Activated T-cell treated with anti-CD3 and anti-CD28 coated beads for 4 hours (primary cell): ENCODE measurements around the gene TMEM106C.

Source experiments
- DNase-seq: peaks from one replicate; pipeline ENCODE4 v3.0.0-alpha.2; 2020

Gene TMEM106C

DNA sequence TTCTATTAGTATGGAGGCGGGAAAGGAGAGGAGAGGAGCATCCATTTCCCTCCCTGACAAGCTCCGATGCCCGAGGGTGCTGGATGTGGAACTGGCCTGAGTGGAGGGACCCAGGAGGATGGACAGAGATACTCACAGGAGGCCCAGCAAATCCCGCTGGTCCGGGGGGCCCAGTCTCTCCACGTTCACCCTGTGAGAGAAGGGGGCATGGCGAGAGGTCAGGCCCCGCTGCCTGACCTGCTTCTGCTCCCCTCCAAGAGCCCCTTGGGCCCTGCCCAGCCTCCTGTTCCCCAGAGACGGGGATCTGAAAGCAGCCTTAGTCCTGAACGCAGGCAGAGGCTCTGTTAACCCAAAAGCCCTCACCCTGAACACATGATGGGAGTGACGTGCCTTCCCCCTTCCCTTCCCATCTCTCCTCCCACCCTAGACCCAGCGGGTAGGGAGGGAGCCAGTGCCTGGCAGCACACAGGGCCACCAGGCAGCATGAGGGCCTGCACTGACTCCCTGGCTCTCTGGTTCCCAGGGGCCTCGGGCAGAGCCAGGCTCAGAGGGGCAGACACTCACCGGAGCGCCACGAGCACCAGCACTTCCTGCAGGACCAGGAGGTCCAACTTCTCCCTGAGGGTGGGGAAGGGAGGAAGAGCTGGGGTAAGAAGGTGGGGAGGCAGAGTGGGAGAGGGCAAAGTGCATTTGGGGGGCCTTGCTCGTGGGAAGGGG lies 17.5 kb downstream of the TMEM106C start:
- no peak for DNase-seq

DNA sequence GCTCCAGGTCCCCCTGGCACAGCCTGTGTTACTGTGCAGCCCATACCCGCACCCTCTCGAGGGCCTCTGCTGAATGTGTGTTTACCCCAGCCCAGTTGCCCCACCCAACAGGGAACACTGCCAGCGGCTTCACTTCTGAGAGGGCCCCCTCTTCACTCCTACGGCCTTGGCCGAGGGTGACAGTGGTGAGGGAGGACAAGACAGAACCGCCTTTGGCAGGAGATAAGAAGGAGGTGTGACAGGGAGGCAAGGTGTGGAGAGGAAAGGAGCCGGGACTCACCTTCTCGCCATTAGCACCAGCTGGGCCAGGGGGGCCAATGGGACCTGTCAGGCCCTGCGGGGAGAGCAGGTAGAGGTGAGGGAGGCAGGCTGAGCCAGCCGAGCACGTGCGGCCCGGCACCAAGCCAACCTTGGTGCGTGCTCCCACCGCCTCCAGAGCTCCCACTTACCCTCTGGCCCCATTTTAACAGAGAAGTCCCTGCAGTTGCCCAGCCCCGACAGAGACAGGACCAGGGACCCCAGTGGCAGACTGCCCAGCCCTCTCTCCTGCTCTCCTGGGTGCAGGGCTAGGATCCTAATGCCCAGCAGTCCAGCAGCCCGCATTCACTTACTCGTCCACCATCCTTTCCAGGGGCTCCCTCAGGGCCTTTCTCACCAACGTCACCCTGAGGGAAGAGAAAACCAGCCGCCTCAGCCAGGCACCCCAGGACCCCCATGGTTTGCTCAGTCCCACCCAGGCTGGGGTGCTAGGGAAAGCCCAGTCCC lies 18.3 kb downstream of the TMEM106C start:
- no peak for DNase-seq

DNA sequence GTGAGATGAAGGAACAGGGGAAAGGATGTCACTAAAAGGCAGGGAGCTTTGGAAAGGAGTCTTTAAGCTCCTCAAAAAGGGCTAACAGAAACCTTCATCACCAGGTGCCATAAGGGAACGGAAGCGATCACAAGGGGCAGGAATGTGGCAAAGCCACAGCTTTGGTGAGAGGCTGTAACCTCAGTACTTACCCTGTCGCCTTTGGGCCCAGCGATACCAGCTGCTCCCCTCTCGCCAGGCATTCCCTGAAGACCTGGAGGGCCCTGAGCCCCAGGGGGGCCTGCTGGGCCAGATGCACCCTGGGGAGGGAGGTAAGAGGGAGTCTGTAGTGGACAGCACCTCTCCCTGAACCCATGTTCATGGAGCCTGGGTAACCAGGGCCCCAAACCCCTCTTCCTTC lies 18.9 kb downstream of the TMEM106C start:
- DNase-seq: no peak

DNA sequence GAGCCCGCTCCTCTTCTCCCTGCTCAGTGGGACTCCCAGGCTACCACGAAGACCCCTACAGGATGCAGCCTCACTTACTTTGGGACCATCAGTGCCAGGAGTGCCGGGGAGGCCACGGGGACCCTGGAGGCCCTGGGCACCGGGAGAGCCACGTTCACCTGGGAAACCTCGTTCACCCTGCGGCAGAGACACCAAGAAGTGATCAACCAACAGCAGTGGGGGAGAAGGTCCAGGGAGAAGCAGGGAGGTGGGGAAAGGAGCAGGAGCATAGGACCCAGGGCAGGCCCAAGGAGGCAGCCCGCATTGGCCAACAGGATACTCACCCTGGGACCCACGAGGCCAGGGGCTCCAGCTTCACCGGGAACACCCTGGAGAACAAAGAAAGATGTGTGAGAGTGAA lies 19.4 kb downstream of the TMEM106C start:
- no peak for DNase-seq

DNA sequence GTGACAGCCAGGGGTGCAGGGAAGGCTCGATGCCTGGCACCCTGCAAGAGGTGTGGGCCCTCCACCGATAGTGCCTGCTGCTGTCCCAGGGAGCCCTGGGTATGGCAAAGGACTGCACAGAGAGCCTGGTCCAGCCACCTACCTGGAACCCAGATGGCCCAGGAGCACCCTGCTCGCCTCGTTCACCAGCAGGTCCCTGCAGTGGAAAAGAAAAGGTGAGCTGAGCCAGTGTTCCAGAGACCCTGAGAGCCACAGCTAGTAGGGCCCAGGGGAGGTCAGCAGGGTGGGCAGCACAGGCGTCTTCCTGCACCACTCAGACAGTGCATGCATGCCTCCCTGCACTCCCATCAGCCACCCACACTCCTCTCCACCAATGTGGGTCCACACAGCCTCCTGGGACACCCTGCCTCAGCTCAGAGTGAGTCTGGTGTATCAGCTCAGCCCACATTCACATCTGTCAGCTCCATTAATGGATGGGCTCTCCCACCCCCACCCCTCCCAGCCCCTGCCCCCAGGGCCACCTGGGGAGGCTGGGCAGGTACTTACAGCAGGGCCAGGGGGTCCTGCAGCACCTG lies 20.2 kb downstream of the TMEM106C start:
- no peak for DNase-seq

DNA sequence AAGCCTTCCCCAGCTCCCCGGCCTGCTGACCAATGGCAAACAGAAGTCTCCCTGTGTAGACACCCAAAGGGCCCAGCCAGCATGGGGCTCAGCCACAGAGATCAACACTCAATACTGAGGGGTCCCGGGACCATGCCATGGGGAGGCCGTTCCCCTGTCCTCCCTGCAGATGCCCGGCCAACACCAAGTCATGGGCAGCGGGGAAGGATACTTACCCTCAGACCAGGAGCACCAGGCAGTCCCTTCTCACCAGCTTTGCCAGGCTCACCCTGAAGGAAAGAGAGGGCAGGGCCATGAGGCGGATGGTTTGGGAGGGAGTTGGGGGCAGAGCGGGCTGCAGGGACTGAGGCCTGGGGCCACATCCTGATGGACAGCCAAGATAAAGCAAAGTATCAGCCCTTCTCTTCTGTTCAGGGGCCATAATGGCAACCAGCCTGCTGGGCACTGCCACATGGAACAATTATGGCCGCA lies 21.0 kb downstream of the TMEM106C start:
- DNase-seq: no peak

DNA sequence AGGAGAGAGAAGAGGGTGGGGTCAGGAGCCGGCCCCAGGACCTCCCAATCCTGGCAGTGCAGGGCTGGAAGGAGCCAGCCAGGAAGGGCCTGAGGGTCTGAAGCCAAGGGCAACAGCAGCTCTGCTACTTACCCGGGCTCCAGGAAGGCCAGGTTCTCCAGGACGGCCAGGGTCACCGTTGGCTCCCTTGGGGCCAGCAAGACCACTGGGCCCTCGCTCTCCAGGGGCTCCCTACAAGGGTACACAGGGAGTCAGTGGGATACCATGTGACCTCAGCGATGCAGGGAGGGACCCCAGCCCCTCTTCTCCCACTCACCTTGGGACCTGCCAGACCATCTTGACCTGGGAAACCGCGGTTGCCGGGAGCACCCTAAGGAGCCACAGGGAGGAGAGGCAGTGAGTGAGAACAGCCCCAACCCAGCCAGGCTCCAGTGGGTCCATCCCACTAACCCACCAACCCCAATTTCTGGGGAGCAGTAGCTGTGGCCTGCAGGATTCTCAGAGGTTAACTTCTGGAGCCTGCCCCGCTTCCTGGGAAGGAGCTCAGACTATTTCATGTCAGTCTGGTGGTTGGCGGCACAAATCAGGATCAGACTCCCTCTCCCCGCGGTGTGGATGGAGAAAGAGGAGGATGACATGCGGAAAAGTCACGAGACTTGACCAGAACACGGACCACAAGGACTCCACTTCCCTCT lies 22.3 kb downstream of the TMEM106C start:
- DNase-seq: no peak

DNA sequence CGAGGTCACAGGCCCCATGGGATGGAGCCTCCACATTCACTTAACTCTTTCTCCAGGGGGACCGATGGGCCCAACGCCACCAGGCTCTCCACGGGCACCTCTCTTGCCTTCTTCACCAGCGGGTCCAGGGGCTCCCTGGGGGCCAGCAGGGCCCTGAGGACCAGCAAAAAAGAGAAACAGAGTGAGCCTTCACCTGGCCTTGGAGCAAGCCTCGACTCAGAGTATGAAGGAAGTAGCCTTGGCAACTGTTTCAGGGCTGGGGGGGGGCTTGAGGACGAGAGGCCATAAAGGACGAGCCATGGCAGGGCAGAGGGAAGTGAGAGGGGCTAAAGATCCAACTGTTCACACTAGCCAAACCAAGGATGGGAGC lies 22.9 kb downstream of the TMEM106C start:
- DNase-seq: no peak

DNA sequence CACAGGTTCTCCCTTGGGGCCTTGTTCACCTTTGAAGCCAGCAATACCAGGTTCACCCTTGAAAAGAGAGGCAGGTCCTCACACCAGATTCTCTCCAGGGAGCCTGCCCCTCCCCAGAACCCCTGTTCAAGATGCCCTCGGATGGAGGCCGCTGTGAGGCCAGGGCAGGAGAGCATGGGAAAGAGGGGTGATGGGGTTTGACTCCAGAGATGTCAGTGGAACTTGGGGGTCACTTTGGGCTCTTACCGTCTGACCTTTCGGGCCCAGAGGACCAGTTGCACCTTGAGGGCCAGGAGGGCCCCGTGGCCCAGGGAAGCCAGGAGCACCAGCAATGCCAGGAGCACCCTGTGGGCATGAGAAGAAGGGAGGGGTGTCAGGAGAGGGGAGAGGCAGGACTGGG lies 23.4 kb downstream of the TMEM106C start:
- DNase-seq: no peak

DNA sequence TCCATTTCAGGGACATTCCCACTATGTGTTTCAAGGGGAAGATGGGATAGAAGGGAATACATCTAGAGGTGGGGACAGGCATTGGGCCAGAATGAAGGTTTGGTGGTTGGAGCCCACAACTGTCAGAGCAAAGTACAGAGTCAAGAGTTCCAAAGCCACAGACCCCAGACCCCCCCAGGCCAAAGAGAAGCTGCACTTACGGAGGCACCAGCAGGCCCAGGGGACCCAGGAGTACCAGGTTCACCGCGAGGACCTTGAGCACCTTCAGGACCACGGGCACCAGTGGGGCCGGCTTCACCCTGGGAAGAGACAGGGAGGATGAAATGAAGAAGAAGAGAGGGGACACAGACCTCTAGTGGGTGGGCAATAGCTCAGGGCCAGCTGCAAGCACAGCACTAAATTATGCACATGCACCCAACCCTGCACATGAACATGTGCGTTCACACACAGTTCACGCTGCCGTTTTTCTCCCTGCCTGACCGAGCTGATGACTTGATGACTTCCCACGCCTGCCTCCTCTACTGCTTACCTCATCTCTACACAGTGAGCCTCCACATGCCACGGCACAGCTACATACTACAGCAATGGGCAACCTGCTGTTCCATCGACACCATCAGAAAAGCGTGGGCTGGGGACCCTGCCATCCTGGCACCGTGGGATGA lies 24.1 kb downstream of the TMEM106C start:
- no peak for DNase-seq

DNA sequence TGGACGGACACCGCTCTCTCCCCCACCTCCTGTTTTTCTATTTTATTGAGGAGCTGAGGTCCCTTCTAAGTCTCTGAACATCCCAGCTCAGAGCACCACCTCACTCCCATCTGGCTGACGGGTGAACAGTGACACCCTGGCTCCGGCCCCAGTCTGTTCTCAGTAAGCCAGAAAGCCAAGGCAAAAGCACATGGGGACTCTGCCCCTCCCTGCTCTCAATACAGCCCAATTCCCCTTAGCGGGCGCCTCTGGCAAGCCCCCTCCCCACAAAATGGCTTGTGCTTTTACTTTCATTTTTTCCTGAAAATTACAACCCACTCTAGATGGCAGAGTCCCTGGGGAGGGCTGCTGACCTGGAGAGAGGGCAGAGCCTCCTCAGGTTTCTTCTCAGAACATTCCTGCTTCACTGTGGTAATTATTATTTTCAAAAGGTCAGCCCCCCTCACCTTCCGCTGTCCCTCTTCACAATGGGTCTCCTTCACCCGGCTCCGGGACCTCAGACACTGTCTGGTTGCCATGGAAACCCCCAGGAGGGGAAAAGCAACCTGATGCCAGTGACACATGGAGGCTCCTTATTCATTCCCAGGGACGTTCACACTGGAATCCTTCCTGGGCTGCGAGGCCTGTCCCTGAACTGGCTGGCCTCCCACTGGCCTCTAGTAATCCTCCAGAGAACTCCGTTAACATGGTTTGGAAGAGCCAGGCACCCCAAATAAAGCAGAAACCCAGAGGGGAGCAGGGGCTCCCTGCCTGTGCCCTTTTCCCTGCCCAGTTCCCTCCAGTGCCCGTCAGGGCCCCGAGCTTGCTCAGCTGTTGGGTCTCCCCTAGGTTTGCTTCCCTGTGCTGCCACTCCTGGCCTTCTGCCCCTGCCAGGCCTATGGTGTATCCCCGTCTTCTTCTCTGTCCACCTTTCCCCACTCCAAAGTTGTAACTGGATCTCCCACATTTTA lies 25.0 kb downstream of the TMEM106C start:
- DNase-seq: no peak

DNA sequence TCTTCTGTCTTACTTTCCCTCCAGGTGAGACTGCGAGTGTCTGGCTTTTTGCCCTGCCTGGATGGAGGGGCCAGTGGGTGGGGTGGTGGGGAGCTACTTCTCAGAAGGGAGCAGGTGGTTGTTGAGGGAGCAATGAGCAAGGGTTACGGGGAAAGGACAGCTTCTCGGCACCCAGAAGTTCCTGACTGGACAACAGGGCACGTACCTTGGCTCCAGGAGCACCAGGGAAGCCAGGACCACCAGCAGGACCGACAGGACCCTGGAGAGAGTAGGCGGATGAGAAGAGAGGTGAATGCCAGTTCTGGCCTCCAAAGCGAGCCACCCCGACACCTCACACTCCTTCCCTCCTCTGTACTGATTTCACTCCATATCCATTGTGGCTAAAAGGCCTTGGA lies 25.6 kb downstream of the TMEM106C start:
- DNase-seq: no peak

DNA sequence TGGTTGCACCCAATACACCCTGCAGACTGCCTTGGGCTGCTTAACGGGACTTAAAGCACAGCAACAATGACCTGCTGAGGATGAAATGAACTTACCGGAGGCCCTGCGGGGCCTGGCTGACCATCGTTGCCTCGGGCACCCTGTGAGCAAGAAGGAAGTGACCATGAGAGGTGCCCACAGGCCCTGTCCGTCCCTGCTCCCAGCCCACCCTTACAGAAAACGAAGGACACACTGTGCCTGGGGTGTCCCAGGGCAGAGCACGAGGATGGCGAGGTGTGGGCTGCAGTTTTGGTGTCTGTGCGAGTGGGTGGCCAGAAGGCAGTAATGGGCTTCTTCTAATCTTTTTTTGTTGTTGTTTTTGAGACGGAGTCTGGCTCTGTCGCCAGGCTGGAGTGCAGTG lies 26.3 kb downstream of the TMEM106C start:
- no peak for DNase-seq

DNA sequence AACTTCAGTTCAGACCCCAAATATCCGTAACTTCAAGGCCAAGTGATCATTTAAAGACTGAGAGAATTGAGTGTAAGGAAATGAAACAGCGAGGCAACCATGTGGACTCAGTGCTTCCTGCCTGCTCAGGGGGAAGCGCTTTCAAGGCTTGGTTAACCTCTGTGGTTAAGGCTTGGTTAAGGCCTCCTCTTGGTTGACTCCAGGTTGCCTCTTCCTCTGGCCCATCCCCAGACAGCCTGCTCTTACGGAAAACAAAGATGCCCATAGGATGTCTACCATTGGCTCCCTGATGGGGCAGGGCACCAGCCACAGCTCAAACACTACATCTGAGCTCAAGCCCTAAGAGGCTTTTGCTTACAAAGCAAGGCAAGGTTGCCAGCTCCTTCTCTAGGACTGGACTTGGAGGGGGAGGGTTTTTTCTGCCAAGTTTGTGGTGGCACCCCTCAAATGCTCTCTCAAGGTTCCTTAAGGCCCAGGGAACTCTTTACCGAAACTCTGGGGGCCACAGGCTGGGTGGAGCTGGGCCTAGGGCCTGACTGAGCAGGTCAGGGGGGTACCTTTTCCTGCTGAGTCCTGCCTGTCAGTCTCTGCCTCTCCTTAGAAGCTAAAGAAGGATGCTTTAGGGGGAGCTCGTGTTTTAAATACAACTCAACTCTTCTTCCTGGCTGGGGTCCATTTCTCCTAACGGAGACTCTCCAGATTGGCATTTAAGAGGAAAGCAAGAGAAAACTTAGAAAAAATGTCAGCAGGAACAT lies 27.1 kb downstream of the TMEM106C start:
- peak; percentile 19 for DNase-seq

DNA sequence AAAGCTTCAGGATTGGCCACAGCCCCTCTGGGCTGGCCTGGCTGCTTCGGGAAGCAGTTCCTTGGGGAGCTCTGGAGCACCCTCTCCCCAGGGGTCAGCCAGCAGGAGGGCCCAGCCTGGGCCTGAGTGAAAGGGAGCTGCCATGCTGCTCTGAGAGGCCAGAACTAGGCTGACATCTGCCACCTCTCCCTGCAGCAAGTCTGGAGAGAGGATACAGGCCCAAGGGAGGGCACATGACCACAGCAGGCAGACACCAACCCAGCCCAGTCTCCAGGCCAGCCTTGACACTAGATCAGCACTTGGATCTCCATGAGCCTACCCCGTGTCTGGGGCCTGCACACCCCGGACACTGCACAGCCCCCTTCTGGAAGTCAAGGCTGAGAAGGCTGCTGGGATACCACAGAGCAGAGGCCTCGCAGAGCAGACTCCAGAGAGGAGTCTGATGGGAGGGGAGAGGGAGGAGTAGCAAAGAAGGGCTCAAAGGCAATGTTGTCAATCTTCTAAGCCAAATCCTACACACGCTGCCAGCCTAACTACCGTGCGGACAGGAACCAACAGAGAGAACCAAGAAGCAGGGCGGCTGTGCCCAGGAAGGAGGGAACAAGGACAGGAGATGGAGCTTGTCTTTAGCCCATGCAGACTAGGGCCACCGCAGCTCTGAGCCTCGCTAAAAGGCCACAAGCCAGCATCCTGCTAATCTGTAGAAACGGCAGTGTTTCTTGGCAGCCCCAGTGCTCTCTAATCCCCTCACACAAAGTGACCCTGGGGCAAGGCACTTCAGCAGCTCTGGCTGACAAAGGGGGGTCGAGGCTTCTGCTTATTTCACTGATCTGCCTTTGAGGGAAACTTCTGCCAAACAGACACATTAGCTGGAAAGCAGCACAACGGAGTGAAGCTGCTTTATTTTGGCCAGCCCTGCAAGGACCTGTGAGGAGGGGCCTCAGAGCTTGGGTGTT lies 28.0 kb downstream of the TMEM106C start:
- no peak for DNase-seq

DNA sequence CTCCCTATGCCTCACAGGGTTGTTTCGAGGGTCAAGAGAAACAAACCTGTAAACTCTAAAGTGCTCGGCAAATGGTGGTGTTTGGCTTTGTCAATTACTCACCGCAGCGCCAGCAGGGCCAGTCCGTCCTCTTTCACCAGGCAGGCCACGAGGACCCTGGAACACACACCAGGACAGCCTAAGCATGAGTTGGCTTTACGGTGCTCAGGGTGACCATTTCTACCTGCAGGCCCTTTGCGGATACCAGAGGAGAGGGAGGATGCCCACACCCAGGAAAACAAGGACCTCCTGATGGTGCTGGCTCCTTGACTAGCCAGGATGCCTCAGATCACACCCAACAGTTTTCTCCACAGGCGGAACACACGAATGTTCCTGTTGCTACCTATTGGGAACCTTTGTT lies 29.4 kb downstream of the TMEM106C start:
- no peak for DNase-seq

DNA sequence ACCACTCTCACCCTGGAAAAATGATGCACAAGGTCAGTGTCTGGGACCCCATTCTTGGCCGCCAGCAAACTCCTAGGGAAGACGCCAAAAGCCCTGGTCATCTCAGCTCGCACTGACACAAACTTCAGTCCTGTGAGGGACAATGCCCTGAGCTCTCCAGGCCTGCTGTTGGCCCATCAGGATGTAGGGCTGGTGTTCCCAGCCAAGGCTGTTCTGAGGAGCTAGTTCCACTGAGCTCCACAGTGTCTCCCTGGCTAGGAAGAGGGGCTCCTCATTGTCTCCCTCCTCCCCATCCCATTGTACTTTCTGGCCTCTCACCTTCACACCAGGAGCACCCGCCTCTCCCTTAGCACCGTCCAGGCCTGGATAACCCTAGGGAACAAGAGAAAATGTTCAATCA lies 30.1 kb downstream of the TMEM106C start:
- no peak for DNase-seq

DNA sequence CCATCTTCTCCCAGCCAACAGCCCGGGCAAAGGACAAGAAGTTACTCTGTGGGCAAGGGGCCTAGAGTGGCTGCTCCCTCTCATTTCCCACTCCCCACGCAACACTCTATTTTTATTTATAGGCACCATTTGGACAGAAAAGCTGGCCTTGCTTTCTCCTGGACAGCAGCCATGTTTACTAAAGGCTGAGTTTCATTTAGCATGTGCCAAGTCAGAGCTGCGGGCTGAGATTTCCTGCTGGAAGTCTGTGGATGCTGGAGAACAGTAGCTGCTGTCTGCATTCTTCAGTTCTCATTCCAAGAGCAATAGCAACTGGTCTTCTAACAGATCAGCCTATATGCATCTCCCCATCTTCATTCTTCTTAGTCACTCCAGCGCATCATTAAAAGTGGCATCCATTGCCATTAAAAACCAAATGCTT lies 32.6 kb downstream of the TMEM106C start:
- DNase-seq: no peak

DNA sequence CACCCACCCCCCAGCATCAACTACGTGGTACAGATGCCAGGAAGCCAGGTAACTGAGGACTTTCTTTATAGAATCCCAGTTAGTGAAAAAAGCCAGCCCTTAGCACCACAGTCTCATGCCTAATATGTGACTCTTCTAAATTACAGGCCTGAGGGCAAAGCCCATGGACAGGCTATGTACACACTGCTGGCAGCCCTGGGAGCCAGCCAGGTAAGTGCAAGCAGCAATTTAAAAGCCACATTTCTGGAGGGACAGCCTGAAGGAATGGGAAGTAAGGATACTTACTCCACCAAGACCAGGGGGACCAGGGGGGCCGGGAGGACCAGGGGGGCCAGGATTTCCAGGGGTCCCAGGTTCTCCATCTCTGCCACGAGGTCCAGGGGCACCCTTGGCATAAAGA lies 33.9 kb downstream of the TMEM106C start:
- DNase-seq: no peak

DNA sequence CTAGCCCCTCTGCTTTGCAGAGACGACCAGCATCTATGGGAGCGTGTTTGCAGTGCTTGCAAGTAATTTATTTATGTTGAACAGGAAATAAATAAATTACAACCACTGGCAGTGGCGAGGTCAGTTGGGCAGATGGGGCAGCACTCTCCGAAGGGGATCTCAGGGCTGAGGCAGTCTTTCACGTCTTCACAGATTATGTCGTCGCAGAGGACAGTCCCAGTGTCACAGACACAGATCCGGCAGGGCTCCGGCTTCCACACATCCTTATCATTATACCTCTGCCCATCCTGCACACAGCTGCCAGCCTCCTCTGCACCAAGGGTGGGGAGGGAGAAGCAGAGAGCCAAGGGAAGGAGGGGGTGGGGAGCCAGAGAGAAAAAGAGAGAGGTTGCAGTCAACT lies 36.4 kb downstream of the TMEM106C start:
- no peak for DNase-seq
